ENCODE results near the gene ROBO1. TPM values are rescaled to one million over a fixed set of nuclear protein-coding genes. Genes with fewer than 3 reads are reported as not detected.

Gene ROBO1
- total and polyA plus RNA-seq, 2 of the 13 experiments (the other 11 are each of a cell fraction or from before 2014, with no cell fraction given), result 52.2 to 71.0 TPM

GRCh38 chr3:79247725-79248043, 520.1 kb downstream of the ROBO1 start (continued):
- TF ChIP-seq, protein P1, sequence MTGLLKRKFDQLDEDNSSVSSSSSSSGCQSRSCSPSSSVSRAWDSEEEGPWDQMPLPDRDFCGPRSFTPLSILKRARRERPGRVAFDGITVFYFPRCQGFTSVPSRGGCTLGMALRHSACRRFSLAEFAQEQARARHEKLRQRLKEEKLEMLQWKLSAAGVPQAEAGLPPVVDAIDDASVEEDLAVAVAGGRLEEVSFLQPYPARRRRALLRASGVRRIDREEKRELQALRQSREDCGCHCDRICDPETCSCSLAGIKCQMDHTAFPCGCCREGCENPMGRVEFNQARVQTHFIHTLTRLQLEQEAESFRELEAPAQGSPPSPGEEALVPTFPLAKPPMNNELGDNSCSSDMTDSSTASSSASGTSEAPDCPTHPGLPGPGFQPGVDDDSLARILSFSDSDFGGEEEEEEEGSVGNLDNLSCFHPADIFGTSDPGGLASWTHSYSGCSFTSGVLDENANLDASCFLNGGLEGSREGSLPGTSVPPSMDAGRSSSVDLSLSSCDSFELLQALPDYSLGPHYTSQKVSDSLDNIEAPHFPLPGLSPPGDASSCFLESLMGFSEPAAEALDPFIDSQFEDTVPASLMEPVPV (CRISPR knock-in tag; IDR thresholded peaks at IDR 0.05), result no peak
- TF ChIP-seq RAD21 (CRISPR knock-in tag; IDR thresholded peaks at IDR 0.05) (no peak), ZNF646 (CRISPR knock-in tag; IDR thresholded peaks at IDR 0.05) (no peak), RXRA (CRISPR knock-in tag; IDR thresholded peaks at IDR 0.05) (no peak), HOXA9 (CRISPR knock-in tag; IDR thresholded peaks at IDR 0.05; ENCODE audit: borderline replicate concordance) (no peak), ZNF354B (CRISPR knock-in tag; IDR thresholded peaks at IDR 0.05) (no peak), BORCS8-MEF2B (CRISPR knock-in tag; IDR thresholded peaks at IDR 0.05) (no peak)
